HEK293 (cell line): Measurements from ENCODE around the gene SYNJ2.

Experiments
- CTCF ChIA-PET: fragments of 350-600 bp; formaldehyde crosslinking; extraction: SDS; loops from one replicate; lab custom pipeline; 2021; ENCODE audit warnings: antibody characterized with exemption; lab: Yijun Ruan, JAX
- POLR2A ChIA-PET: fragments of 300-600 bp; formaldehyde crosslinking; extraction: SDS; loops from one replicate; lab custom pipeline; 2020; ENCODE audit warnings: antibody characterized with exemption, inconsistent platforms; lab: Yijun Ruan, JAX
- H3K27ac ChIP-seq: fragments of 200-500 bp; sonication (Bioruptor generic); 2 replicates; pipeline ENCODE4 v1.5.1; 2014; ENCODE audit warnings: low read depth, low read length, control low read depth, inconsistent platforms; ENCODE audit errors: extremely low read depth
- H3K36me3 ChIP-seq, 2 experiments: fragments of 200-500 bp in 1 of 2; sonication (Bioruptor generic) in 1 of 2; 1 replicate in 1 of 2; 2 replicates in 1 of 2; pipeline ENCODE4 v1.5.1; 2014 to 2017; ENCODE audit warnings: inconsistent platforms in 2 of 2, low read length in 2 of 2; ENCODE audit not compliant: control insufficient read depth in 2 of 2, insufficient read depth in 1 of 2
- H3K4me1 ChIP-seq: fragments of 200-500 bp; sonication (Bioruptor generic); 2 replicates; pipeline ENCODE4 v1.5.1; 2014; ENCODE audit warnings: mild to moderate bottlenecking, low read length, inconsistent platforms; ENCODE audit not compliant: control insufficient read depth, insufficient read depth
- H3K4me3 ChIP-seq: 2 replicates; pipeline ENCODE4 v1.5.1; 2011; ENCODE audit warnings: low read depth, mild to moderate bottlenecking, control low read depth, low read length, moderate library complexity
- H3K9me3 ChIP-seq: fragments of 200-500 bp; sonication (Bioruptor generic); 2 replicates; pipeline ENCODE4 v1.5.1; 2014; ENCODE audit warnings: low read depth, low read length, inconsistent platforms; ENCODE audit not compliant: control insufficient read depth, insufficient read depth
- KLF10 ChIP-seq: fragments of 450-650 bp; IDR thresholded peaks from 2 replicates; pipeline ENCODE4 v1.5.1; 2018; ENCODE audit warnings: missing biosample characterization, mild to moderate bottlenecking, missing genetic modification characterization
- RBAK ChIP-seq: fragments of 450-650 bp; formaldehyde crosslinking; IDR thresholded peaks from 2 replicates; pipeline ENCODE4 v1.5.1; 2016; ENCODE audit warnings: missing biosample characterization, missing genetic modification characterization
- ZBTB21 ChIP-seq: fragments of 450-650 bp; formaldehyde crosslinking; IDR thresholded peaks from 2 replicates; pipeline ENCODE4 v1.5.1; 2017; ENCODE audit warnings: missing biosample characterization, missing genetic modification characterization
- ZFP3 ChIP-seq: fragments of 450-650 bp; formaldehyde crosslinking; IDR thresholded peaks from 2 replicates; pipeline ENCODE4 v1.5.1; 2016; ENCODE audit warnings: low read depth, missing biosample characterization, missing genetic modification characterization
- ZNF138 ChIP-seq: fragments of 450-650 bp; formaldehyde crosslinking; IDR thresholded peaks from 2 replicates; pipeline ENCODE4 v1.5.1; 2016; ENCODE audit warnings: missing biosample characterization, missing genetic modification characterization, borderline replicate concordance
- ZNF16 ChIP-seq: fragments of 450-650 bp; formaldehyde crosslinking; IDR thresholded peaks from 2 replicates; pipeline ENCODE4 v1.5.1; 2016; ENCODE audit warnings: low read depth, missing biosample characterization, missing genetic modification characterization
- ZNF169 ChIP-seq: fragments of 450-650 bp; formaldehyde crosslinking; IDR thresholded peaks from 2 replicates; pipeline ENCODE4 v1.5.1; 2016; ENCODE audit warnings: missing biosample characterization, missing genetic modification characterization
- ZNF175 ChIP-seq: fragments of 450-650 bp; formaldehyde crosslinking; IDR thresholded peaks from 2 replicates; pipeline ENCODE4 v1.5.1; 2016; ENCODE audit warnings: missing biosample characterization, missing genetic modification characterization
- ZNF2 ChIP-seq: fragments of 450-650 bp; formaldehyde crosslinking; IDR thresholded peaks from 2 replicates; pipeline ENCODE4 v1.5.1; 2016; ENCODE audit warnings: missing biosample characterization, missing genetic modification characterization
- ZNF239 ChIP-seq: fragments of 450-650 bp; formaldehyde crosslinking; IDR thresholded peaks from 2 replicates; pipeline ENCODE4 v1.5.1; 2016; ENCODE audit warnings: missing biosample characterization, missing genetic modification characterization
- ZNF266 ChIP-seq: fragments of 450-650 bp; formaldehyde crosslinking; IDR thresholded peaks from 2 replicates; pipeline ENCODE4 v1.5.1; 2016; ENCODE audit warnings: missing biosample characterization, missing genetic modification characterization, low read depth
- ZNF302 ChIP-seq: fragments of 450-650 bp; formaldehyde crosslinking; IDR thresholded peaks from 2 replicates; pipeline ENCODE4 v1.5.1; 2016; ENCODE audit warnings: missing biosample characterization, missing genetic modification characterization, low read depth
- ZNF354C ChIP-seq: fragments of 450-650 bp; formaldehyde crosslinking; IDR thresholded peaks from 2 replicates; pipeline ENCODE4 v1.5.1; 2016; ENCODE audit warnings: missing biosample characterization, missing genetic modification characterization, low read depth, borderline replicate concordance
- ZNF423 ChIP-seq: fragments of 450-650 bp; formaldehyde crosslinking; IDR thresholded peaks from 2 replicates; pipeline ENCODE4 v1.5.1; 2016; ENCODE audit warnings: missing biosample characterization, missing genetic modification characterization
- ZNF510 ChIP-seq: fragments of 450-650 bp; formaldehyde crosslinking; IDR thresholded peaks from 2 replicates; pipeline ENCODE4 v1.5.1; 2018; ENCODE audit warnings: mild to moderate bottlenecking, missing genetic modification characterization, missing biosample characterization; ENCODE audit not compliant: insufficient replicate concordance
- ZNF544 ChIP-seq: fragments of 450-650 bp; formaldehyde crosslinking; IDR thresholded peaks from 2 replicates; pipeline ENCODE4 v1.5.0; 2017; ENCODE audit warnings: missing biosample characterization, missing genetic modification characterization
- ZNF596 ChIP-seq: fragments of 450-650 bp; IDR thresholded peaks from 2 replicates; pipeline ENCODE4 v1.5.0; 2018; ENCODE audit warnings: missing biosample characterization, mild to moderate bottlenecking, missing genetic modification characterization, moderate library complexity
- ZNF660 ChIP-seq: fragments of 450-650 bp; IDR thresholded peaks from 2 replicates; pipeline ENCODE4 v1.5.1; 2018; ENCODE audit warnings: missing biosample characterization, mild to moderate bottlenecking, missing genetic modification characterization
- ZNF707 ChIP-seq: fragments of 450-650 bp; formaldehyde crosslinking; IDR thresholded peaks from 2 replicates; pipeline ENCODE4 v1.5.1; 2016; ENCODE audit warnings: missing biosample characterization, missing genetic modification characterization
- ZXDB ChIP-seq: fragments of 450-650 bp; formaldehyde crosslinking; IDR thresholded peaks from 2 replicates; pipeline ENCODE4 v1.5.1; 2016; ENCODE audit warnings: missing biosample characterization, missing genetic modification characterization
- TF ChIP-seq, protein P1 (sequence below): fragments of 450-650 bp; formaldehyde crosslinking; conservative IDR thresholded peaks from 2 replicates; pipeline ENCODE4 v1.5.1; 2016; ENCODE audit warnings: low read depth, missing biosample characterization, missing genetic modification characterization
- TF ChIP-seq, protein P2 (sequence below): fragments of 450-650 bp; formaldehyde crosslinking; IDR thresholded peaks from 2 replicates; pipeline ENCODE4 v1.5.1; 2016; ENCODE audit warnings: missing biosample characterization, missing genetic modification characterization
- TF ChIP-seq, protein P3 (sequence below): fragments of 450-650 bp; formaldehyde crosslinking; IDR thresholded peaks from 2 replicates; pipeline ENCODE4 v1.5.1; 2016; ENCODE audit warnings: missing biosample characterization, missing genetic modification characterization
- TF ChIP-seq, protein P4 (sequence below): fragments of 450-650 bp; formaldehyde crosslinking; IDR thresholded peaks from 2 replicates; pipeline ENCODE4 v1.5.1; 2017; ENCODE audit warnings: missing biosample characterization, missing genetic modification characterization
- TF ChIP-seq, protein P5 (sequence below): fragments of 450-650 bp; formaldehyde crosslinking; IDR thresholded peaks from 2 replicates; pipeline ENCODE4 v1.5.1; 2016; ENCODE audit warnings: missing biosample characterization, missing genetic modification characterization

Gene SYNJ2

DNA sequence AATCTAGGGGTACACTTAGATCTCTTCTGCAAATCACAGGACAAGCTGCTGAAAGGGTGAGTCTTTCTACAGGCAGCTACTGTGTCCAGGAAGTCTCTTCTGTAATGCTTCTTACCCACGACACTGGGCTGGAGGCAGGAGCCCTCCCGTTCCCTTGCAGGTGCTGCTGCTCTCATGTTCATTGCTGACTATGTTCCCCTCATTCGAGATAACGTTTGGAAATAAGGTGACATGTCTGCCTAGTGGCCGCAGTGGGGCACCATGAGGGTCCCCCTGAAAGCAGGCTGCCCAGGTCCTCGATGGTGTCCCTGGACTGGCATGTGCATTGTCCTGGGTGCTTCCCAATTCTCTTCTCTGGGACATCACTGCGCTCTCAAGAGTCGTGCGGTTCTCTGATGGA lies 74.7 kb downstream of the SYNJ2 start (continued):
- TF ChIP-seq, protein P1, sequence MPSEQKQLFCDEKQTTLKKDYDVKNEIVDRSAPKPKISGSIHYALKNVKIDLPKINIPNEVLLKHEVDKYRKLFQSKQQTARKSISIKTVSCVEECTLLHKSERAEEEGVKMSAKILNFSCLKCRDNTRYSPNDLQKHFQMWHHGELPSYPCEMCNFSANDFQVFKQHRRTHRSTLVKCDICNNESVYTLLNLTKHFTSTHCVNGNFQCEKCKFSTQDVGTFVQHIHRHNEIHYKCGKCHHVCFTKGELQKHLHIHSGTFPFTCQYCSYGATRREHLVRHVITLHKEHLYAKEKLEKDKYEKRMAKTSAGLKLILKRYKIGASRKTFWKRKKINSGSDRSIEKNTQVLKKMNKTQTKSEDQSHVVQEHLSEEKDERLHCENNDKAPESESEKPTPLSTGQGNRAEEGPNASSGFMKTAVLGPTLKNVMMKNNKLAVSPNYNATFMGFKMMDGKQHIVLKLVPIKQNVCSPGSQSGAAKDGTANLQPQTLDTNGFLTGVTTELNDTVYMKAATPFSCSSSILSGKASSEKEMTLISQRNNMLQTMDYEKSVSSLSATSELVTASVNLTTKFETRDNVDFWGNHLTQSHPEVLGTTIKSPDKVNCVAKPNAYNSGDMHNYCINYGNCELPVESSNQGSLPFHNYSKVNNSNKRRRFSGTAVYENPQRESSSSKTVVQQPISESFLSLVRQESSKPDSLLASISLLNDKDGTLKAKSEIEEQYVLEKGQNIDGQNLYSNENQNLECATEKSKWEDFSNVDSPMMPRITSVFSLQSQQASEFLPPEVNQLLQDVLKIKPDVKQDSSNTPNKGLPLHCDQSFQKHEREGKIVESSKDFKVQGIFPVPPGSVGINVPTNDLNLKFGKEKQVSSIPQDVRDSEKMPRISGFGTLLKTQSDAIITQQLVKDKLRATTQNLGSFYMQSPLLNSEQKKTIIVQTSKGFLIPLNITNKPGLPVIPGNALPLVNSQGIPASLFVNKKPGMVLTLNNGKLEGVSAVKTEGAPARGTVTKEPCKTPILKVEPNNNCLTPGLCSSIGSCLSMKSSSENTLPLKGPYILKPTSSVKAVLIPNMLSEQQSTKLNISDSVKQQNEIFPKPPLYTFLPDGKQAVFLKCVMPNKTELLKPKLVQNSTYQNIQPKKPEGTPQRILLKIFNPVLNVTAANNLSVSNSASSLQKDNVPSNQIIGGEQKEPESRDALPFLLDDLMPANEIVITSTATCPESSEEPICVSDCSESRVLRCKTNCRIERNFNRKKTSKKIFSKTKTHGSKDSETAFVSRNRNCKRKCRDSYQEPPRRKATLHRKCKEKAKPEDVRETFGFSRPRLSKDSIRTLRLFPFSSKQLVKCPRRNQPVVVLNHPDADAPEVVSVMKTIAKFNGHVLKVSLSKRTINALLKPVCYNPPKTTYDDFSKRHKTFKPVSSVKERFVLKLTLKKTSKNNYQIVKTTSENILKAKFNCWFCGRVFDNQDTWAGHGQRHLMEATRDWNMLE (tag by site-specific recombination), result no peak
- no peak for TF ChIP-seq ZFP3 (tag by site-specific recombination)
- TF ChIP-seq ZNF138 (tag by site-specific recombination), result no peak
- TF ChIP-seq ZBTB21 (tag by site-specific recombination), result no peak
- no peak for TF ChIP-seq RBAK (tag by site-specific recombination)
- TF ChIP-seq ZNF596 (tag by site-specific recombination), result no peak
- TF ChIP-seq, protein P2, sequence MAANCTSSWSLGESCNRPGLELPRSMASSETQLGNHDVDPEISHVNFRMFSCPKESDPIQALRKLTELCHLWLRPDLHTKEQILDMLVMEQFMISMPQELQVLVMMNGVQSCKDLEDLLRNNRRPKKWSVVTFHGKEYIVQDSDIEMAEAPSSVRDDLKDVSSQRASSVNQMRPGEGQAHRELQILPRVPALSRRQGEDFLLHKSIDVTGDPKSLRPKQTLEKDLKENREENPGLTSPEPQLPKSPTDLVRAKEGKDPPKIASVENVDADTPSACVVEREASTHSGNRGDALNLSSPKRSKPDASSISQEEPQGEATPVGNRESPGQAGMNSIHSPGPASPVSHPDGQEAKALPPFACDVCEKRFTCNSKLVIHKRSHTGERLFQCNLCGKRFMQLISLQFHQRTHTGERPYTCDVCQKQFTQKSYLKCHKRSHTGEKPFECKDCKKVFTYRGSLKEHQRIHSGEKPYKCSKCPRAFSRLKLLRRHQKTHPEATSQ (tag by site-specific recombination), result no peak
- TF ChIP-seq ZNF423 (tag by site-specific recombination), result no peak
- TF ChIP-seq ZNF354C (tag by site-specific recombination), result no peak
- TF ChIP-seq, protein P3, sequence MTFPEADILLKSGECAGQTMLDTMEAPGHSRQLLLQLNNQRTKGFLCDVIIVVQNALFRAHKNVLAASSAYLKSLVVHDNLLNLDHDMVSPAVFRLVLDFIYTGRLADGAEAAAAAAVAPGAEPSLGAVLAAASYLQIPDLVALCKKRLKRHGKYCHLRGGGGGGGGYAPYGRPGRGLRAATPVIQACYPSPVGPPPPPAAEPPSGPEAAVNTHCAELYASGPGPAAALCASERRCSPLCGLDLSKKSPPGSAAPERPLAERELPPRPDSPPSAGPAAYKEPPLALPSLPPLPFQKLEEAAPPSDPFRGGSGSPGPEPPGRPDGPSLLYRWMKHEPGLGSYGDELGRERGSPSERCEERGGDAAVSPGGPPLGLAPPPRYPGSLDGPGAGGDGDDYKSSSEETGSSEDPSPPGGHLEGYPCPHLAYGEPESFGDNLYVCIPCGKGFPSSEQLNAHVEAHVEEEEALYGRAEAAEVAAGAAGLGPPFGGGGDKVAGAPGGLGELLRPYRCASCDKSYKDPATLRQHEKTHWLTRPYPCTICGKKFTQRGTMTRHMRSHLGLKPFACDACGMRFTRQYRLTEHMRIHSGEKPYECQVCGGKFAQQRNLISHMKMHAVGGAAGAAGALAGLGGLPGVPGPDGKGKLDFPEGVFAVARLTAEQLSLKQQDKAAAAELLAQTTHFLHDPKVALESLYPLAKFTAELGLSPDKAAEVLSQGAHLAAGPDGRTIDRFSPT (tag by site-specific recombination), result no peak
- TF ChIP-seq ZNF510, result no peak
- TF ChIP-seq ZNF239 (tag by site-specific recombination), result no peak
- no peak for TF ChIP-seq KLF10 (tag by site-specific recombination)

DNA sequence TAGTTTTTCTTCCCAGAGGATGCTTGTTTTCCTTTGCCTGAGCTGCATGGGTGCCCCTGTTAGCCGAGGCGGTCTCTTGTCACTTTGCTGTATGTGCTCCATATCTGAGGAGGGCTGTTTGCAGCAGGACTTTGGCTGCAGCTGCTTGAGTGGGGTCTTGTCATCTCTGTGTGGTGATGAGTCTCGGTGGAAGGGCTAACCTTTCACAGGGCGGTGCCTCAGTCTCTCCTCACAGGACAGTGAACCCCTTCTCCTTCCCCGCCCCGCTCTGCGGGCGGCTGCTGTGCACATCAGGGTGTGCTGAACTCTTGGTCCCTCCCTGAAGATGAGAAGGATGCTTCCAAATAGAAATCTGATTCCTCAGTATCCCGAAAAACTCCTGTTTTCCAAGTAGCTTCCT lies 75.1 kb downstream of the SYNJ2 start:
- Histone ChIP-seq H3K27ac (no peak overlapping the region), H3K9me3 (no peaks in the 10 kb centered on the region), H3K36me3 (peaks cover 0 to 32% of the 10 kb centered on the region in 2 experiments; a peak in 1 of 3 replicates), H3K4me3 (no peak overlapping the region), H3K4me1 (no peaks in the 10 kb centered on the region)
- CTCF ChIA-PET, result interaction anchor here (0.6 to 2.3 kb wide), 4 partner anchors 11 to 30 kb away, joined by 3 to 10 read pairs (median 4); no protein-coding TSS in a partner anchor
- TF ChIP-seq ZXDB (tag by site-specific recombination) (no peak), ZNF707 (tag by site-specific recombination) (no peak), ZNF302 (tag by site-specific recombination) (no peak), ZNF544 (tag by site-specific recombination) (no peak), ZNF266 (tag by site-specific recombination) (no peak), ZNF2 (tag by site-specific recombination) (no peak), ZNF510 (no peak), ZNF16 (tag by site-specific recombination) (no peak), ZNF169 (tag by site-specific recombination) (no peak), ZNF660 (tag by site-specific recombination) (no peak), ZNF175 (tag by site-specific recombination) (no peak)
- TF ChIP-seq, protein P4, sequence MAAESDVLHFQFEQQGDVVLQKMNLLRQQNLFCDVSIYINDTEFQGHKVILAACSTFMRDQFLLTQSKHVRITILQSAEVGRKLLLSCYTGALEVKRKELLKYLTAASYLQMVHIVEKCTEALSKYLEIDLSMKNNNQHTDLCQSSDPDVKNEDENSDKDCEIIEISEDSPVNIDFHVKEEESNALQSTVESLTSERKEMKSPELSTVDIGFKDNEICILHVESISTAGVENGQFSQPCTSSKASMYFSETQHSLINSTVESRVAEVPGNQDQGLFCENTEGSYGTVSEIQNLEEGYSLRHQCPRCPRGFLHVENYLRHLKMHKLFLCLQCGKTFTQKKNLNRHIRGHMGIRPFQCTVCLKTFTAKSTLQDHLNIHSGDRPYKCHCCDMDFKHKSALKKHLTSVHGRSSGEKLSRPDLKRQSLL (tag by site-specific recombination), result no peak
- TF ChIP-seq, protein P5, sequence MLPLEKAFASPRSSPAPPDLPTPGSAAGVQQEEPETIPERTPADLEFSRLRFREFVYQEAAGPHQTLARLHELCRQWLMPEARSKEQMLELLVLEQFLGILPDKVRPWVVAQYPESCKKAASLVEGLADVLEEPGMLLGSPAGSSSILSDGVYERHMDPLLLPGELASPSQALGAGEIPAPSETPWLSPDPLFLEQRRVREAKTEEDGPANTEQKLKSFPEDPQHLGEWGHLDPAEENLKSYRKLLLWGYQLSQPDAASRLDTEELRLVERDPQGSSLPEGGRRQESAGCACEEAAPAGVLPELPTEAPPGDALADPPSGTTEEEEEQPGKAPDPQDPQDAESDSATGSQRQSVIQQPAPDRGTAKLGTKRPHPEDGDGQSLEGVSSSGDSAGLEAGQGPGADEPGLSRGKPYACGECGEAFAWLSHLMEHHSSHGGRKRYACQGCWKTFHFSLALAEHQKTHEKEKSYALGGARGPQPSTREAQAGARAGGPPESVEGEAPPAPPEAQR (tag by site-specific recombination), result no peak
- POLR2A ChIA-PET, result interaction anchor here (0.6 to 1.0 kb wide), 2 partner anchors 14 to 18 kb away, joined by 3 to 4 read pairs; no protein-coding TSS in a partner anchor
